LNCaP clone FGC (cell line): ENCODE data around the gene RPRD2.
A peak's percentile ranks its signal among the peaks of the same experiment; 100 is the strongest.

Experiments
- DNase-seq: peaks from one replicate; pipeline ENCODE4 v3.0.0-alpha.2; 2011; ENCODE audit warnings: low read depth
- H3K4me3 ChIP-seq: 2 replicates; pipeline ENCODE4 v1.5.1; 2011; ENCODE audit warnings: mild to moderate bottlenecking, low read depth, low read length, control low read depth
- CTCF ChIP-seq: IDR thresholded peaks from 2 replicates; pipeline ENCODE4 v1.5.1; 2012; ENCODE audit warnings: mild to moderate bottlenecking; ENCODE audit not compliant: control insufficient read depth, insufficient read depth; ENCODE audit errors: extremely low read depth

The RPRD2 gene

GRCh38 chr1:150415800-150416199, 51.9 kb downstream of the RPRD2 start:
- DNase-seq = no peak
- no peak overlapping the region for H3K4me3 ChIP-seq
- no peak for TF ChIP-seq CTCF

GRCh38 chr1:150420560-150421265, 56.8 kb downstream of the RPRD2 start:
- no peak overlapping the region for H3K4me3 ChIP-seq
- TF ChIP-seq CTCF = no peak
- DNase-seq = peak; percentile 42

GRCh38 chr1:150422541-150422940, 58.6 kb downstream of the RPRD2 start:
- no peak for DNase-seq
- no peak for TF ChIP-seq CTCF
- no peak overlapping the region for H3K4me3 ChIP-seq

- DNase-seq = no peak
- H3K4me3 ChIP-seq = no peak overlapping the region
- TF ChIP-seq CTCF = peak; percentile 19; the same call in 1 of the 2 replicates
These were observed 65.9 kb downstream of the RPRD2 start for GRCh38 chr1:150429805-150430204.

GRCh38 chr1:150441121-150441520, 77.2 kb downstream of the RPRD2 start:
- DNase-seq = no peak
- no peak for TF ChIP-seq CTCF
- no peak overlapping the region for H3K4me3 ChIP-seq

- H3K4me3 ChIP-seq = no peak overlapping the region
- TF ChIP-seq CTCF = no peak
- DNase-seq = no peak
These were observed 80.3 kb downstream of the RPRD2 start for GRCh38 chr1:150444232-150444631.

GRCh38 chr1:150456146-150456647, 92.2 kb downstream of the RPRD2 start:
- no peak for DNase-seq
- H3K4me3 ChIP-seq = no peak overlapping the region
- TF ChIP-seq CTCF = no peak
